Karpas-422 (cell line): ENCODE data around the gene DOK7. TPM values are rescaled to one million over a fixed set of nuclear protein-coding genes. Genes with fewer than 3 reads are reported as not detected.
A peak's percentile ranks its signal among the peaks of the same experiment; 100 is the strongest.

ENCODE experiments used
- DNase-seq: peaks from one replicate; pipeline ENCODE4 v3.0.0-alpha.2; 2015
- H2AFZ ChIP-seq: fragments of 200-600 bp; sonication (generic); 2 replicates; pipeline ENCODE4 v1.6.1; 2014; ENCODE audit warnings: antibody characterized with exemption, low read length, mixed read lengths
- H3K27ac ChIP-seq: fragments of 200-600 bp; sonication (generic); 2 replicates; pipeline ENCODE4 v1.5.1; 2014; ENCODE audit warnings: mild to moderate bottlenecking, low read length, moderate library complexity
- H3K27me3 ChIP-seq: fragments of 200-600 bp; sonication (generic); 2 replicates; pipeline ENCODE4 v1.6.1; 2014; ENCODE audit warnings: low read length, mixed read lengths
- H3K36me3 ChIP-seq: fragments of 200-600 bp; sonication (generic); 2 replicates; pipeline ENCODE4 v1.6.1; 2014; ENCODE audit warnings: low read length, mixed read lengths; ENCODE audit not compliant: insufficient read depth
- H3K4me1 ChIP-seq: fragments of 200-600 bp; sonication (generic); 2 replicates; pipeline ENCODE4 v1.6.1; 2014; ENCODE audit warnings: mild to moderate bottlenecking, low read length, mixed read lengths
- H3K4me2 ChIP-seq: fragments of 200-600 bp; sonication (generic); 2 replicates; pipeline ENCODE4 v1.6.1; 2014; ENCODE audit warnings: low read length, low read depth, mild to moderate bottlenecking; ENCODE audit not compliant: poor library complexity, severe bottlenecking
- H3K4me3 ChIP-seq: fragments of 200-600 bp; sonication (generic); 2 replicates; pipeline ENCODE4 v1.5.1; 2014; ENCODE audit warnings: mild to moderate bottlenecking, antibody characterized with exemption, low read length, mixed read lengths
- H3K79me2 ChIP-seq: fragments of 200-600 bp; sonication (generic); 2 replicates; pipeline ENCODE4 v1.6.1; 2014; ENCODE audit warnings: mild to moderate bottlenecking, low read length, mixed read lengths
- H3K9ac ChIP-seq: fragments of 200-600 bp; sonication (generic); 2 replicates; pipeline ENCODE4 v1.6.0; 2014; ENCODE audit warnings: low read length
- H3K9me2 ChIP-seq: fragments of 200-600 bp; sonication (generic), shearing (Covaris generic); replicated peaks from 2 replicates; pipeline ENCODE4 v1.6.0; 2014; ENCODE audit warnings: mild to moderate bottlenecking, low read length, moderate library complexity; ENCODE audit not compliant: insufficient read depth
- H3K9me3 ChIP-seq: fragments of 300-700, 200-600 bp; sonication (generic); 2 replicates; pipeline ENCODE4 v1.6.1; 2014; ENCODE audit warnings: low read length, mixed read lengths
- H4K20me1 ChIP-seq: fragments of 200-600 bp; sonication (generic); 2 replicates; pipeline ENCODE4 v1.6.1; 2014; ENCODE audit warnings: mild to moderate bottlenecking, antibody characterized with exemption, low read length, low read depth; ENCODE audit not compliant: insufficient read depth
- total RNA-seq: library from RNA; depleted of rRNA; stranded (reverse); fragments of >200 nt; shearing (Covaris generic); gene quantifications from 2 replicates; pipeline ENCODE4 v1.2.3, GENCODE V29; 2014; ENCODE audit warnings: low replicate concordance

The DOK7 gene
- total RNA-seq, 1 experiment from 2014 or later: 1.6 TPM

- peaks cover 14% of the 10 kb centered on the region for H4K20me1 ChIP-seq
- no peak overlapping the region for H2AFZ ChIP-seq
- no peak overlapping the region for H3K4me3 ChIP-seq
- H3K27ac ChIP-seq: no peak overlapping the region
- H3K4me2 ChIP-seq: no peak overlapping the region
- no peak for DNase-seq
- H3K9me2 ChIP-seq: no peaks in the 10 kb centered on the region
- no peaks in the 10 kb centered on the region for H3K36me3 ChIP-seq
- H3K79me2 ChIP-seq: no peaks in the 10 kb centered on the region
- H3K9ac ChIP-seq: no peak overlapping the region
- H3K27me3 ChIP-seq: no peaks in the 10 kb centered on the region
- H3K4me1 ChIP-seq: peaks cover 36% of the 10 kb centered on the region
- H3K9me3 ChIP-seq: no peaks in the 10 kb centered on the region
These were observed 25.7 kb downstream of the DOK7 start for GRCh38 chr4:3488820-3489219.

- H3K4me1 ChIP-seq: peaks cover 29% of the 10 kb centered on the region
These were observed 26.4 kb downstream of the DOK7 start for GRCh38 chr4:3489451-3489962.

DNA sequence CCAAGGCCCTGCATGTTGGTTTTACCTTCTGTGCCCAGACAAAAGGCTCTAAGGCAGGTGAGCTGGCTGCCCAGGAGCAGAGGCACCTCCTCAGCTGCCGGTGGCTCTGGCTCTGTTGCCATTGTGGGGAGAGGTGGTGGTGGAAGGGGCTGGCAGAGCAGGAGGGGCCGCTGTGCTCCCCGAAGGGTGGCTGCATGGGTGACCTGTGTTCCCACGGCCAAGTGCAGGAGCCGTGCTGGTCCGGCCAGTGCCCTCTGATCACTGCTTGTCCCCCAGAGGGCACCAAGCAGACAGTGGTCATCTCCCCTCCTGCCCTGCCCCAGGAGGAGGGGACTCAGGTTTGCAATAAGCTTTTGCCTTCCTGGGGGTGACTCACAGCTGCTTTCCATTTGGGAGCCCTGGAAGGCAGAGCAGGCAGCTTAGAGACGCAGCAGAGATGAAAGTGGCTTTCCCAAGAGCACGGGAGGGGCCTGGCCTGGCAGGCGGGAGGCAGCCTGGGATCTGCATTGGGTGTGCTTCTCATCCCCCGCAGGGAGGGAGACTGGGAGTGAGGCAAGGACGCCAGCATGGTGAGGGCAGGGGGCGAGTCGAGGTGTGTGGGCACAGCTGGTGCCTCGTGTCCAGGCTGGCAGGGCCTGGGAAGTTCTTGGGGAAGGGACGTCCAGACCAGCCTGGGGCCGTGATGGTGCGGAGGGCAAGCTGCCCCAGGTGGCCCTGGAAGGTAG is 28.7 kb downstream of the DOK7 start:
- Histone ChIP-seq H2AFZ (no peak overlapping the region), H3K36me3 (no peaks in the 10 kb centered on the region), H3K4me2 (no peak overlapping the region), H3K79me2 (no peaks in the 10 kb centered on the region), H3K9me3 (no peaks in the 10 kb centered on the region), H3K9ac (no peak overlapping the region), H3K9me2 (no peaks in the 10 kb centered on the region), H3K4me3 (no peak overlapping the region), H3K27ac (no peak overlapping the region), H4K20me1 (peaks cover 14% of the 10 kb centered on the region), H3K27me3 (no peaks in the 10 kb centered on the region), H3K4me1 (peaks cover 6% of the 10 kb centered on the region)
- DNase-seq: no peak

More at GRCh38 chr4:3489451-3489962, 26.4 kb downstream of the DOK7 start:
- Histone ChIP-seq H3K27me3 (no peaks in the 10 kb centered on the region), H3K9me2 (no peaks in the 10 kb centered on the region), H3K79me2 (no peaks in the 10 kb centered on the region), H3K4me2 (no peak overlapping the region), H3K9ac (no peak overlapping the region), H3K4me3 (no peak overlapping the region), H2AFZ (no peak overlapping the region), H3K36me3 (no peaks in the 10 kb centered on the region), H4K20me1 (peaks cover 14% of the 10 kb centered on the region), H3K9me3 (no peaks in the 10 kb centered on the region), H3K27ac (no peak overlapping the region)
- peak; percentile 64 for DNase-seq

- peaks cover 4% of the 10 kb centered on the region for H4K20me1 ChIP-seq
- no peak overlapping the region for H3K27ac ChIP-seq
- H3K4me1 ChIP-seq: no peaks in the 10 kb centered on the region
- no peaks in the 10 kb centered on the region for H3K9me2 ChIP-seq
- no peak overlapping the region for H3K4me2 ChIP-seq
- H3K9ac ChIP-seq: no peak overlapping the region
- no peak overlapping the region for H3K4me3 ChIP-seq
- no peak overlapping the region for H2AFZ ChIP-seq
- no peaks in the 10 kb centered on the region for H3K27me3 ChIP-seq
- H3K9me3 ChIP-seq: no peaks in the 10 kb centered on the region
- no peak for DNase-seq
- H3K79me2 ChIP-seq: no peaks in the 10 kb centered on the region
- no peaks in the 10 kb centered on the region for H3K36me3 ChIP-seq
These were observed 29.9 kb downstream of the DOK7 start for GRCh38 chr4:3492741-3493719.

DNA sequence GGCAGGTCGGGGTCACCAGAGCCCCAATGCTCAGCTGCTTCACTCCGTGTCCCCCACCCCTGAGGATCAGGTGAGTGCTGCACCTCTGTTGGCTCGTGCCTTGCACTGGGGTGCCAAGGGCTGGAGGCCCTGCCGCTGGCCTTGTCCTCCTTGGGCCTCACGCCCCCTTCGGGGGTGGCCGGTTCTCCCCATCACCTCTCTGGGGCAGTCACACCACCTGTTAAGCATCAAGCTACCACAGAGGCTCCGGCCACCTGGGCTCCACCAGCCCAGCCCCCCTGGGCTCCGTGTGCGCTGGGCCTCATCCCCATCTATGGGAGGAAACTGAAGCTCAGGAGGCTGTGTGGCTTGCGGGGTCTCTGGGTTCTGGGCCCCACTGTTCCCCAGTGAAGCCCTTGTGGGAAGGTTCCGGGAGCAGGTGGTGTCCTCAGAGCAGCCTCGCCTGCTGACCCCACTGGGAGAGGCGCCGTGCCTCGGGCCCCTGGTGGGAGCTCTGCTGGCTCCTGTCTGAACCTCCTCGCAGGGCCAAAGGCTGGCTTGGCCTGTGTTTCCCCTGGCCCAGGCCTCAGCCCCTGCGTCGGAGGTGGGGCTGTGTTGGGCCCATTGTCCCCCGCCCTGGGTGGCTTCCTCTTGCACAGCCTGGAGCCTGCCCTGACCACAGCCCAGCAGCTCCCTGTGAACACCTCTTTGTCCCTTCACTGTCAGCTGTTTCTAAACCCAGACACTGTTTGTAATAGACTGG is 30.8 kb downstream of the DOK7 start:
- Histone ChIP-seq H3K9me2 (no peaks in the 10 kb centered on the region), H3K9ac (no peak overlapping the region), H3K9me3 (no peaks in the 10 kb centered on the region), H3K4me1 (no peaks in the 10 kb centered on the region), H3K4me3 (no peak overlapping the region), H2AFZ (no peak overlapping the region), H3K27me3 (no peaks in the 10 kb centered on the region), H4K20me1 (peaks cover 2% of the 10 kb centered on the region), H3K36me3 (no peaks in the 10 kb centered on the region), H3K27ac (no peak overlapping the region), H3K4me2 (no peak overlapping the region), H3K79me2 (no peaks in the 10 kb centered on the region)
- no peak for DNase-seq

DNA sequence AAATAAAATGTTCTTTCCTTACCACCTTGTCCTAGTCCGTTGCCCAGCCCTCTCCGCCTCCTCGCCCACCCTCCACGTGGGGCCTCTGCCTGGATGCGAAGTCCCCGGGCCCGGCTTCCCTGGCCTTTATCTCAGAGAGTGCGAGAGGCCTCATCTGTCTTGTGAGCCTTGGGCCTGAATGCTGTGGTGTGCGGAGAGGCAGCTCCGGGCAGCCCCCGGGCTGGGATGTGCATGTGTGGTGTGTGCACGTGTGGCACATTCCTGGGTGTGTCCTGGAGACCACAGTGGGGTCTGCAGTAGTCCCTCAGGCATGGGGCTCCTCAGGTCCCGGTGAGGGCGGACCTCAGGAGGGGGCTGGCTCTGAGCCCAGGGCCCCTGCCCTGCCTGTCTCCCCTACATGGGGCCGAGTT is 31.4 kb downstream of the DOK7 start:
- no peak overlapping the region for H3K27ac ChIP-seq
- H3K79me2 ChIP-seq: no peaks in the 10 kb centered on the region
- no peak for DNase-seq
- no peak overlapping the region for H3K4me3 ChIP-seq
- H3K27me3 ChIP-seq: no peaks in the 10 kb centered on the region
- H3K9ac ChIP-seq: no peak overlapping the region
- H3K36me3 ChIP-seq: no peaks in the 10 kb centered on the region
- no peak overlapping the region for H2AFZ ChIP-seq
- no peaks in the 10 kb centered on the region for H3K9me2 ChIP-seq
- no peaks in the 10 kb centered on the region for H3K9me3 ChIP-seq
- no peaks in the 10 kb centered on the region for H3K4me1 ChIP-seq
- H4K20me1 ChIP-seq: no peaks in the 10 kb centered on the region; the same call in 1 of the 2 replicates
- H3K4me2 ChIP-seq: no peak overlapping the region

- Histone ChIP-seq H3K79me2 (no peaks in the 10 kb centered on the region), H4K20me1 (no peaks in the 10 kb centered on the region; the same call in 1 of the 2 replicates), H3K4me3 (no peak overlapping the region), H3K4me1 (no peaks in the 10 kb centered on the region), H3K9me2 (no peaks in the 10 kb centered on the region), H3K36me3 (no peaks in the 10 kb centered on the region), H2AFZ (no peak overlapping the region), H3K4me2 (no peak overlapping the region), H3K9ac (no peak overlapping the region), H3K9me3 (no peaks in the 10 kb centered on the region), H3K27ac (no peak overlapping the region), H3K27me3 (no peaks in the 10 kb centered on the region)
- DNase-seq: no peak
These were observed 32.3 kb downstream of the DOK7 start for GRCh38 chr4:3495204-3495975.
